SU-DHL-6 (cell line): ENCODE results near the gene DDX17.

Experiments used
- H2AFZ ChIP-seq: fragments of 200-600 bp; sonication (generic); 2 replicates; pipeline ENCODE4 v1.6.1; 2014; ENCODE audit warnings: low read depth, mild to moderate bottlenecking, moderate library complexity, mixed read lengths, antibody characterized with exemption, low read length; ENCODE audit not compliant: severe bottlenecking
- H3F3A ChIP-seq: fragments of 200-600 bp; shearing (Covaris generic); 2 replicates; pipeline ENCODE4 v1.6.0; 2016; ENCODE audit warnings: antibody characterized with exemption, mild to moderate bottlenecking; ENCODE audit not compliant: insufficient read depth
- H3K27ac ChIP-seq: fragments of 200-600 bp; sonication (generic); 2 replicates; pipeline ENCODE4 v1.5.1; 2016; ENCODE audit warnings: low read depth, mild to moderate bottlenecking, low read length, moderate library complexity, mixed read lengths
- H3K27me3 ChIP-seq: fragments of 200-600 bp; sonication (generic), shearing (Covaris generic); 2 replicates; pipeline ENCODE4 v1.6.0; 2014; ENCODE audit warnings: mild to moderate bottlenecking, low read length
- H3K36me3 ChIP-seq: fragments of 200-600 bp; sonication (generic); 2 replicates; pipeline ENCODE4 v1.6.1; 2014; ENCODE audit warnings: mild to moderate bottlenecking, low read length, mixed read lengths
- H3K4me2 ChIP-seq: fragments of 300-600, 200-600 bp; shearing (Covaris generic), sonication (generic); 2 replicates; pipeline ENCODE4 v1.6.0; 2014; ENCODE audit warnings: low read length, low read depth, mild to moderate bottlenecking; ENCODE audit not compliant: poor library complexity, severe bottlenecking
- H3K4me3 ChIP-seq: fragments of 200-600 bp; sonication (generic); 2 replicates; pipeline ENCODE4 v1.5.1; 2014; ENCODE audit warnings: antibody characterized with exemption, low read length, mild to moderate bottlenecking, mixed read lengths; ENCODE audit not compliant: insufficient read depth, poor library complexity, severe bottlenecking
- H3K79me2 ChIP-seq: fragments of 200-600 bp; sonication (generic); 2 replicates; pipeline ENCODE4 v1.6.1; 2014; ENCODE audit warnings: mild to moderate bottlenecking, low read length, moderate library complexity; ENCODE audit not compliant: insufficient read depth
- H3K9ac ChIP-seq: fragments of 200-600 bp; sonication (generic); 2 replicates; pipeline ENCODE4 v1.7.0; 2014; ENCODE audit warnings: mild to moderate bottlenecking, low read length
- H3K9me2 ChIP-seq: fragments of 200-600 bp; sonication (generic); replicated peaks from 2 replicates; pipeline ENCODE4 v1.6.1; 2014; ENCODE audit warnings: low read length; ENCODE audit not compliant: insufficient read depth
- H3K9me3 ChIP-seq: fragments of 200-600 bp; sonication (generic); 2 replicates; pipeline ENCODE4 v1.6.1; 2014; ENCODE audit warnings: low read length, mixed read lengths; ENCODE audit not compliant: insufficient read depth
- H4K20me1 ChIP-seq: fragments of 200-600 bp; sonication (generic); 2 replicates; pipeline ENCODE4 v1.6.1; 2014; ENCODE audit warnings: low read depth, mild to moderate bottlenecking, antibody characterized with exemption, low read length, moderate library complexity, mixed read lengths
- CTCF ChIP-seq: fragments of 200-600 bp; sonication (generic); IDR thresholded peaks from one replicate; pipeline ENCODE4 v1.5.1; 2017; ENCODE audit warnings: antibody characterized with exemption, mild to moderate bottlenecking, low read length, moderate library complexity; ENCODE audit not compliant: insufficient read depth, poor library complexity, severe bottlenecking
- EZH2phosphoT487 ChIP-seq: fragments of 200-600 bp; sonication (generic), shearing (Covaris generic); conservative IDR thresholded peaks from 2 replicates; pipeline ENCODE4 v1.6.1; 2018; ENCODE audit warnings: mild to moderate bottlenecking, antibody characterized with exemption, low read length, moderate library complexity, mixed read lengths

Gene DDX17

GRCh38 chr22:38523479-38523878 lies 17.4 kb upstream of the DDX17 start:
- H2AFZ ChIP-seq = no peak overlapping the region
- H3K9ac ChIP-seq = no peak overlapping the region
- H4K20me1 ChIP-seq = no peaks in the 10 kb centered on the region
- H3K9me3 ChIP-seq = no peaks in the 10 kb centered on the region
- no peak overlapping the region for H3K4me3 ChIP-seq
- no peak overlapping the region for H3K4me2 ChIP-seq
- H3K27ac ChIP-seq = no peak overlapping the region
- no peaks in the 10 kb centered on the region for H3F3A ChIP-seq
- H3K79me2 ChIP-seq = no peaks in the 10 kb centered on the region
- no peaks in the 10 kb centered on the region for H3K9me2 ChIP-seq
- H3K36me3 ChIP-seq = no peaks in the 10 kb centered on the region
- TF ChIP-seq CTCF = no peak
- no peak for TF ChIP-seq EZH2phosphoT487
- H3K27me3 ChIP-seq = no peaks in the 10 kb centered on the region

- Histone ChIP-seq H3K36me3 (no peaks in the 10 kb centered on the region), H3K27me3 (no peaks in the 10 kb centered on the region), H3K9ac (no peak overlapping the region), H3K9me2 (no peaks in the 10 kb centered on the region), H3K27ac (no peak overlapping the region), H3K79me2 (no peaks in the 10 kb centered on the region), H3K9me3 (no peaks in the 10 kb centered on the region), H3F3A (no peaks in the 10 kb centered on the region), H4K20me1 (no peaks in the 10 kb centered on the region), H3K4me3 (no peak overlapping the region), H3K4me2 (no peak overlapping the region), H2AFZ (no peak overlapping the region)
- TF ChIP-seq CTCF = no peak
- no peak for TF ChIP-seq EZH2phosphoT487
Observed at GRCh38 chr22:38523029-38523428, 16.9 kb upstream of the DDX17 start.

GRCh38 chr22:38519453-38520250 lies 13.5 kb upstream of the DDX17 start:
- no peaks in the 10 kb centered on the region for H4K20me1 ChIP-seq
- H3K9me3 ChIP-seq = no peaks in the 10 kb centered on the region
- H3K27me3 ChIP-seq = no peaks in the 10 kb centered on the region
- no peak overlapping the region for H2AFZ ChIP-seq
- H3K27ac ChIP-seq = no peak overlapping the region
- no peaks in the 10 kb centered on the region for H3K9me2 ChIP-seq
- no peak overlapping the region for H3K4me2 ChIP-seq
- H3K36me3 ChIP-seq = no peaks in the 10 kb centered on the region
- no peaks in the 10 kb centered on the region for H3K79me2 ChIP-seq
- no peak overlapping the region for H3K9ac ChIP-seq
- H3F3A ChIP-seq = no peaks in the 10 kb centered on the region
- TF ChIP-seq CTCF = no peak
- TF ChIP-seq EZH2phosphoT487 = no peak
- no peak overlapping the region for H3K4me3 ChIP-seq
